ENCODE measurements around the gene MAST3.
A peak's percentile ranks its signal among the peaks of the same experiment; 100 is the strongest.

The MAST3 gene

GRCh38 chr19:18191640-18192062 lies 94.1 kb downstream of the MAST3 start:
- DNase-seq = no peak

GRCh38 chr19:18192673-18193387 lies 95.3 kb downstream of the MAST3 start, which contains the start of gene MPV17L2:
Gene MPV17L2, plus strand, starts transcription at chr19:18193218. Its CDS starts 64 bp downstream, at chr19:18193282.
- DNase-seq = peak; percentile 91

- no peak for DNase-seq
Observed at GRCh38 chr19:18193388-18194180, 96.0 kb downstream of the MAST3 start.

GRCh38 chr19:18194181-18194530 lies 96.6 kb downstream of the MAST3 start:
- no peak for DNase-seq

DNA sequence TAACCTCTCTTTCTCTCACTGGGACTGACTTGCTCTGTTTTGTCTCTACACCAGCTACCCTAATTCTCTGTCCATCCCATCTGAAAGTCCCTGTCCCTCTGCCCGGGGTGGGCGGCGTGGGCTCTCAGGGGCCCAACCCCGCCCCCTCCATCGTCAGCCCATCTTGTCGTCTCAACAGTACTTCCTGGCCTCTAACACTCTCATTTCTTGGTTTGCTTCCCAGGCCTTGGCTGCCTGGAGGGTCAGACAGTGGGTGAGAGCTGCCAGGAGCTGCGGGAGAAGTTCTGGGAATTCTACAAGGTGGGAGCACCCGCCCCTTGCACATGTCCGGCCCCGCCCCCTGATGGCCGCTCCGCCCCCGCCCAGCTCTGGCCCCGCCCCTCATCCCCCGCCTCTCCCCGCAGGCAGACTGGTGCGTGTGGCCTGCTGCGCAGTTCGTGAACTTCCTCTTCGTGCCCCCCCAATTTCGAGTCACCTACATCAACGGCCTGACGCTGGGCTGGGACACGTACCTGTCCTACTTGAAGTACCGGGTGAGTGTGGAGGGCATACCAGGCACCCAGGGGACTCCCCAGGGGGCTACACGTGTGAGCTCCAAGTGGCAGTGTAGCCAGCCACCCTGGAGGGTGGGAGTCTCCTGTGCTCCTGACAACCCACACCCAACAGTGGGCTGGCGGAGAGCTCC lies 97.1 kb downstream of the MAST3 start:
- DNase-seq = no peak

DNA sequence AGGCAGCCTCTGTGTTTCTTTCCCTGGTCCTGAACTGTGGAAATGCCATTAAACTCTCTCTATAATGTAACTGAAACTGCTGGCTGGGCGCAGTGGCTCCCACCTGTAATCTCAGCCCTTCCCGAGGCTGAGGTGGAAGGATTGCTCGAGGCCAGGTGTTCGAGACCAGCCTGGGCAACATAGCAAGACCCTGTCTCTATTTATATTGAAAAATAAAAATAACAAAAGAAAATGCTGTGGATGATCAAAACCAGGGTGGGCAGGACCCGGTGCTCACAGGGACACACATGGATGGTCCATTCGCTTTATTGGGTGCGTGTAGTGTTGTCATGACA lies 98.9 kb downstream of the MAST3 start:
- no peak for DNase-seq

GRCh38 chr19:18197306-18197705 lies 99.7 kb downstream of the MAST3 start:
- DNase-seq = no peak

GRCh38 chr19:18197941-18198340 lies 100.4 kb downstream of the MAST3 start:
- DNase-seq = no peak

DNA sequence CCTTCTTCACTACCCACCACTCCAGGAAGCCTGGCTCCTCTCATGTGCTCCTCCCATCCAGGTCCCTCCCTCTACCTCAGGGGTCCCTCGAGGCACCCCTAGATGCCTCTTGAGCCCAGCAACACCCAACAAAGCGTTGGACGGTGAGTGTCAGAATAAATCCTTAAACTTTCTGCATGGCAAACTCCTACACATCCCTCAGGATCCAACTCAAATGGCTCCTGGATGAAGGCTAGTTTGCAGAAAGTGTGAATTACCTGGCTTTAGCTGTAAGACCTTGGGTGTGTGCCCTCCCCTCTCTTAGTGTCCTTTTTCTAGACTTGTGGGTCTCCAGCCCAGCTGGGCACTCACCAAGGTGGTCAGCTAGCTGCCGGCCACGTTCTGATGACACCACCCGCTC lies 100.8 kb downstream of the MAST3 start:
- DNase-seq = no peak
